ENCODE data around the gene IQSEC1.

The IQSEC1 gene

DNA sequence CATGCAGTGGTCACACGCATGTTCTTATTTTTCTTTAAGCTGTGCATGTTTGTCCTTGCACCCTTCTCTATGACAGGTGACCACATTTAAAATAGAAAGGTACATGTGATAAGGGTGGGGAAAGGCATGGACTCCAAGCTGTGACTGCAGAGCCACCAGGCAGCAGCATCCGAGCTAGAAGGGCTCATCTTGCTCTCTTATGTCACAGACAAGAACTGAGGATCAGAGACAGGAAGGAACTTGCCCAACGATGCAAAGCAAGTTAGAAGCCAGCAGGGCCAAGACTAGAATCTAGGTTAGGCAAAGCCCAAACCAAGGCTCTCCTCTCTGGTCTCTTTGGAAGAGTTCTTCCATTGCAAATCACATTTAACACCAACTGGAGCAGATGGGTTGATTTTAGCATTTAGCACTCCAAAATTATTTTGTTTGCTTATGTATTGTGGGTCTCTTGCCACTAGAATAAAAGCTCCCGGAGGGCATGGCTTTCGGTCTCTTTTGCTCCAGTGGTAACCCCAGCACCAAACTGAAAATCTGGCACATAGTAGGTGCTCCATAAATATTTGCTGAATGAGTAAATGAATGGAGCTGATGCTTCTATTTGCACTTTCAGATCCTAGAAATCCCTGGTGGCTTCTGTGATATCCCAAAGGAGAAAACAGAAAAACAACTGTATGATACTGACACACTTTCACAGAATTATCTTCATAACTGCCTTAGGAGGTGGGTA, 84.3 kb downstream of the IQSEC1 start:
- Histone ChIP-seq H3K4me1 (ENCODE audit: control insufficient read depth in 1 of 2, insufficient read depth in 2 of 2, low read length in 2 of 2) (peaks cover 0 to 19% of the 10 kb centered on the region in 2 donors), H3K9me3 (ENCODE audit: control insufficient read depth in 1 of 2, low read length in 2 of 2) (no peaks in the 10 kb centered on the region), H3K27ac (ENCODE audit: low read length) (no peak overlapping the region), H3K36me3 (ENCODE audit: control insufficient read depth in 1 of 2, insufficient read depth in 2 of 2, low read length in 2 of 2) (no peaks in the 10 kb centered on the region), H3K4me3 (ENCODE audit: low read depth in 1 of 2, low read length in 2 of 2) (no peak overlapping the region), H3K27me3 (ENCODE audit: low read depth, low read length) (no peaks in the 10 kb centered on the region)

DNA sequence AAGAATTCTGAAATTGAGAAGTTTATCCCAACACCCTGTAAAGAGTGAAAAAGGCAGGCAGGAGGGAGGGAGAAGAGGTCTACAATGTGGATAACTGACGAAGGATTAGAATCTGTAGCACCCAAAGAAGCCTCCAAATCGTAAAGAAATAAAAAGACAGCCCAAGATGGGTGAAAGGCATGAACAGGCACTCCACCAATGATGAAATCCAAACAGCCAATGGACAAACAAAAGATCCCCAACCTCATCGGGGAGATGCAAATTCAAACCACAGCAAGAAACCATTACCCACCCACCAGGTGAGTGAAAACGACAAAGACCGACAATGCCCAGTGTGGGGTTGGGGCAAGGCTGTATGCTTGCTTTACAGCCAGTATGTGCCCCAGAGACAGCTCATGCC, 85.6 kb downstream of the IQSEC1 start:
- Histone ChIP-seq H3K27ac (ENCODE audit: low read length) (no peak overlapping the region), H3K4me1 (ENCODE audit: control insufficient read depth in 1 of 2, insufficient read depth in 2 of 2, low read length in 2 of 2) (peaks cover 0 to 11% of the 10 kb centered on the region in 2 donors)

DNA sequence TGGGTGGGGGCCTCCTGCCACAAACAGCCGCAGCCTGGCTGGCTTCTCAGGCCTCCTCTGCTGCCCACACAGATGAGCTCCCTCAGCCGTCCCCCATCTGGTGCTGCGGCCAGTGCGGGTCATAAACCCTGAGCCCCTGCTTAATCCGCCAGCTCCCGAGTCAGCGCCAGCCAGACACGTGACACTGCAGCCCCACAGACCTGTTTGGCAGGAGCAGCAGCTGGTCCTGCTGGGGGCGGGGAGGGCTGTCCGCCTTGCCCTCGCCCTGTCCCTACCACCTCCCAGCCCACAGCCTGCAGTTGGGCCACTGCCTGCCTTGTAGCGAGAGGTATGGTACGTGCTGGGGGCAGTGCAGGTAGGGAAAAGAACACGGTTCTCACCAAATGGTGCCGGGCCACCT, 86.2 kb downstream of the IQSEC1 start:
- Histone ChIP-seq H3K36me3 (ENCODE audit: control insufficient read depth in 1 of 2, insufficient read depth in 2 of 2, low read length in 2 of 2) (no peaks in the 10 kb centered on the region), H3K9me3 (ENCODE audit: control insufficient read depth in 1 of 2, low read length in 2 of 2) (no peaks in the 10 kb centered on the region), H3K4me3 (ENCODE audit: low read depth in 1 of 2, low read length in 2 of 2) (no peak overlapping the region), H3K27me3 (ENCODE audit: low read depth, low read length) (no peaks in the 10 kb centered on the region), H3K4me1 (ENCODE audit: control insufficient read depth in 1 of 2, insufficient read depth in 2 of 2, low read length in 2 of 2) (peaks cover 0 to 10% of the 10 kb centered on the region in 2 donors), H3K27ac (ENCODE audit: low read length) (no peak overlapping the region)

More for the DNA sequence above, 85.6 kb downstream of the IQSEC1 start:
- Histone ChIP-seq H3K4me3 (ENCODE audit: low read depth in 1 of 2, low read length in 2 of 2) (no peak overlapping the region), H3K27me3 (ENCODE audit: low read depth, low read length) (no peaks in the 10 kb centered on the region), H3K9me3 (ENCODE audit: control insufficient read depth in 1 of 2, low read length in 2 of 2) (no peaks in the 10 kb centered on the region), H3K36me3 (ENCODE audit: control insufficient read depth in 1 of 2, insufficient read depth in 2 of 2, low read length in 2 of 2) (no peaks in the 10 kb centered on the region)

DNA sequence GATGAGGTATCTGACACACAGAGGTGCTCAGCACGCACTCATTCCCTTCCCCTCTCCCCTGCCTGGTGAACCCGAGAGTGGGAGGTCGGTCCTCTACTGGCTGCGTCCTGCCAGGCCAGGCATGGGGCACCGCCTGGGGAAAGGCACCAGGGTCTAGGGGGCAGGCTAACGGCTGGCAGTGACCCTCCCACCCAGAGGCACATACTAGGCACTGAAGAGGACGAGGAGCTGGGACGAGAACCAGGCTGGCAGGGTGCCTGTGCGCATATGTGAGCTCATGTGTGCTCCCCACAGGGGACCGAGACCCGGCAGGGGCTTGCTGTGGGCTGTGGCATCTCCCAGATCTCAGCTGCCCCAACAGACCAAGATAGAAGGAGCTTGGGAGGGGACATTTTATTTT, 86.7 kb downstream of the IQSEC1 start:
- H3K27ac ChIP-seq (ENCODE audit: low read length), result no peak overlapping the region

DNA sequence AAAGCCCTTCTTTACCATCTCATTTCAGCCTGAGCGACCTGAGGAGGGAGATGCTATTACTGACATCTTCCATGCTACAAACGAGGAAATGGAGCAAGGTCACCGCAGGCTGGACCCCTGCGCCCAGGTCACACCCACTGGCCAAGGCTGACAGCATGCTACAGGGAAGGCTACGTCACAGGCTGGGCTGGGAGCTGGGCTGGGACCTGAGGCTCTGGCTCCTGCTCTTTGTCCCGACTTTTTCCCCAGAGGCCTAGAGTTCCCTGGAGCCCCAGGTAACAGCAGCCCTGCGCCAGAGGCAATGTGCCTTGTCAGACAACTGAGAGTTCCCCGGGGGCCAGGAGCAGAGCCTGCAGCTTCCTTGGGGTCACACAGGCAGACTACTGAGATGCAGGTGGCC, 87.2 kb downstream of the IQSEC1 start:
- H3K27ac ChIP-seq (ENCODE audit: low read length), result no peak overlapping the region
- no peak overlapping the region for H3K4me3 ChIP-seq (ENCODE audit: low read depth in 1 of 2, low read length in 2 of 2)
- H3K36me3 ChIP-seq (ENCODE audit: control insufficient read depth in 1 of 2, insufficient read depth in 2 of 2, low read length in 2 of 2), result no peaks in the 10 kb centered on the region
- H3K4me1 ChIP-seq (ENCODE audit: control insufficient read depth in 1 of 2, insufficient read depth in 2 of 2, low read length in 2 of 2), result peaks cover 0 to 7% of the 10 kb centered on the region in 2 donors
- no peaks in the 10 kb centered on the region for H3K9me3 ChIP-seq (ENCODE audit: control insufficient read depth in 1 of 2, low read length in 2 of 2)
- H3K27me3 ChIP-seq (ENCODE audit: low read depth, low read length), result no peaks in the 10 kb centered on the region

More for the DNA sequence above, 86.7 kb downstream of the IQSEC1 start:
- Histone ChIP-seq H3K4me3 (ENCODE audit: low read depth in 1 of 2, low read length in 2 of 2) (no peak overlapping the region), H3K9me3 (ENCODE audit: control insufficient read depth in 1 of 2, low read length in 2 of 2) (no peaks in the 10 kb centered on the region), H3K27me3 (ENCODE audit: low read depth, low read length) (no peaks in the 10 kb centered on the region), H3K4me1 (ENCODE audit: control insufficient read depth in 1 of 2, insufficient read depth in 2 of 2, low read length in 2 of 2) (peaks cover 0 to 7% of the 10 kb centered on the region in 2 donors), H3K36me3 (ENCODE audit: control insufficient read depth in 1 of 2, insufficient read depth in 2 of 2, low read length in 2 of 2) (no peaks in the 10 kb centered on the region)

DNA sequence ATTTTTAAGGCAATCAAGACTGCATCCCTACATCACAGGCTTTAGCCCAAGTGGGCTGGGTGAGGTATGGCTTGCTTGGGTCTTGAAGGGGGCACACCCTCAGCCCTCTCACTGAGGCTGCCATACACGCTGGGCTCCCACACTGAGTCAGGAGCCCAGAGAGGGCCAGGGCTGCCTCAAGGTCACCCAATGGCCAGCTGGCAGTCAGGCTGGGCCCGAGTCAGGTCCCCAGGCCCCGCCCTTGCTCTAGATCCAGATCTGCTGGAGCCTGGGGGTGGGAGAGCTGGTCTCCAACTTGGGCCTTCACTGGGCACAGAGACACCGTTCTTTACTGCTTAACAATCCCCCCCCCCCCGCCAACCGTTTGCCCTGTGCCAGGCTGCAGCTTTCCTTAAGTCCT, 88.1 kb downstream of the IQSEC1 start:
- no peaks in the 10 kb centered on the region for H3K27me3 ChIP-seq (ENCODE audit: low read depth, low read length)
- H3K4me1 ChIP-seq (ENCODE audit: control insufficient read depth in 1 of 2, insufficient read depth in 2 of 2, low read length in 2 of 2), result peaks cover 0 to 7% of the 10 kb centered on the region in 2 donors
- no peaks in the 10 kb centered on the region for H3K36me3 ChIP-seq (ENCODE audit: control insufficient read depth in 1 of 2, insufficient read depth in 2 of 2, low read length in 2 of 2)
- no peak overlapping the region for H3K4me3 ChIP-seq (ENCODE audit: low read depth in 1 of 2, low read length in 2 of 2)
- H3K27ac ChIP-seq (ENCODE audit: low read length), result no peak overlapping the region
- no peaks in the 10 kb centered on the region for H3K9me3 ChIP-seq (ENCODE audit: control insufficient read depth in 1 of 2, low read length in 2 of 2)

DNA sequence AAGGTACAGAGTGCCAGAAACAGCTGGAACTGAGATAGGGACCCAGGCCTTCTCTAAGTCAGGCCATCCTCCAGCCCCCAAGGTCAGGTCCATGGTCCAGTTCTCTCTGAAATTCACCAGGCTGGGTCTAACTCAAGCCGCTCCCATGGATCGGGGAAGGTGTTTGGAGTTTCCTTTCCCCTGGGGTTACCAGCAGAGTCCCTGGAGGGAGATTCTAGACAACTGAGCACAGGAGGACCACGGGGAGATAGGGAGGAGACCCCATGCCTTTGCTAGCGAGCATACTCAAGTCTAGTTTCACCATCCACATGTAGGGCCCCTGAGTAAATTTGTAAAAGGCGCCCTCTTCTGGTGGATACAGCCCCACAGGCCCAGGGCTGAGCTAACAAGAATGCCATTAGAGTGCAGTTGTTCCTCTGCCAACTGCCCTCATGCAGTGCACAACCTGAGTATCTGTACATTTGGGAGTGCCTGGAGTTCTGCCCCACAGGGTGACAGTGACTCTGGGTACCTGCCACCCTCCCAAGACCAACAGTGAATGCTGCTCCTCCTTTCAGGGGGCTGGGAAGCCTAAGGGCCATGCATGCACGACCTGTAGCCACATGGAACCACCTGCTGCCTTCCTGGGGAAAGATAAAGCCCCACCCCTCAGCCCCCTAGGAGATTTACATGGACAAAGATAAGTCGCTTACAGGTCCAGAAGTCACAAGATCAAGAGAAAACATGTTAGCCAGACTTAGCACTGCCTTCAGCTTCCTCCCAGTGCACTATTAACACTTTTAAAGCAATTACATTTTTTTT, 89.0 kb downstream of the IQSEC1 start:
- Histone ChIP-seq H3K27me3 (ENCODE audit: low read depth, low read length) (no peaks in the 10 kb centered on the region), H3K4me3 (ENCODE audit: low read depth in 1 of 2, low read length in 2 of 2) (no peak overlapping the region), H3K27ac (ENCODE audit: low read length) (no peak overlapping the region), H3K9me3 (ENCODE audit: control insufficient read depth in 1 of 2, low read length in 2 of 2) (no peaks in the 10 kb centered on the region), H3K36me3 (ENCODE audit: control insufficient read depth in 1 of 2, insufficient read depth in 2 of 2, low read length in 2 of 2) (peaks cover 0 to 3% of the 10 kb centered on the region in 2 donors), H3K4me1 (ENCODE audit: control insufficient read depth in 1 of 2, insufficient read depth in 2 of 2, low read length in 2 of 2) (peaks cover 0 to 7% of the 10 kb centered on the region in 2 donors)

DNA sequence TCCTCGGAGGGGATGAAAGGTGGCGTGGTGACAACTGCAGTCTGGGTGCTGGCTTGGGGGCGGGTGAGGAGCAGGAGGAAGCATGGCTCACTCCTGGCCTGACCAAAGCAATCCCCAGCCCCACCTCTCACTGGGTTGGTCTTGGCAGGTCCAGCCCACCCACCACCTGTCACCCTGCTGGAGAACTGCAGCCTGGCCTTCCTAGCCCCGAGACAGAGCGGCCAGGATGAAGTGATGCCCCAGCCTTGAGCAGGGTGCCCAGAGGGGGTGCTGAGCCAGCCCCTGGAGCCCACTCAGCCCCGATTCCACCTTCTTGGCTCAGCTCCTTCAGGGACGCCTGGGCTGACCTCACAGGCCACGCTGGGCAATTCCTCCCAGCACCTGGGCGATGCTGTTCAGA, 89.9 kb downstream of the IQSEC1 start:
- H3K4me1 ChIP-seq (ENCODE audit: control insufficient read depth in 1 of 2, insufficient read depth in 2 of 2, low read length in 2 of 2), result peaks cover 0 to 7% of the 10 kb centered on the region in 2 donors
- H3K4me3 ChIP-seq (ENCODE audit: low read depth in 1 of 2, low read length in 2 of 2), result no peak overlapping the region
- no peaks in the 10 kb centered on the region for H3K27me3 ChIP-seq (ENCODE audit: low read depth, low read length)
- no peak overlapping the region for H3K27ac ChIP-seq (ENCODE audit: low read length)
- peaks cover 0 to 5% of the 10 kb centered on the region in 2 donors for H3K36me3 ChIP-seq (ENCODE audit: control insufficient read depth in 1 of 2, insufficient read depth in 2 of 2, low read length in 2 of 2)
- H3K9me3 ChIP-seq (ENCODE audit: control insufficient read depth in 1 of 2, low read length in 2 of 2), result no peaks in the 10 kb centered on the region

DNA sequence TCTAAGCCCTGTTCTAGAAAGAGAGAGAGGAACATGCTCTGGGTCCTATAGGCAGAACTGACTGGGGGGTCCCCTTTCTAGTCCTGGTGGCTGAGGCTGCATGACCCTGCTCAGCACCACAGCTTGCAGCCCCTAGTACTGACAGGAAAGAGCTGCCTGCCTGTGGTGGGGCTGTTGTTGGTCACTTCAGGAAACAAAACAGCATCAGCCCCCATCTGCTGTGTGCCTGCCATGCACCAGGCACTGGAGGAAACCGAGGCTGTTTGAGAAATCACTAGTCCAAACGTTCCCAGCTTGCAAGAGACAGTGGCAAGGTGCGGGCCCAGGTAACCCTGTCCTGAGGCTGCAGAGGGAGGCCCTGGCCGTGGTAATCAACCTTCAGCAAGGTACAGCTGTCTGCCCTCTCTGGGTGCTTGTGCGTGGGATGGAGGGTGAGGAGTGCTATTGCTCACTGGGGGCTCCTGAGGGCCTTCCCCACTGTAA, 90.6 kb downstream of the IQSEC1 start:
- Histone ChIP-seq H3K27ac (ENCODE audit: low read length) (no peak overlapping the region), H3K27me3 (ENCODE audit: low read depth, low read length) (no peaks in the 10 kb centered on the region), H3K4me1 (ENCODE audit: control insufficient read depth in 1 of 2, insufficient read depth in 2 of 2, low read length in 2 of 2) (peaks cover 0 to 7% of the 10 kb centered on the region in 2 donors)

DNA sequence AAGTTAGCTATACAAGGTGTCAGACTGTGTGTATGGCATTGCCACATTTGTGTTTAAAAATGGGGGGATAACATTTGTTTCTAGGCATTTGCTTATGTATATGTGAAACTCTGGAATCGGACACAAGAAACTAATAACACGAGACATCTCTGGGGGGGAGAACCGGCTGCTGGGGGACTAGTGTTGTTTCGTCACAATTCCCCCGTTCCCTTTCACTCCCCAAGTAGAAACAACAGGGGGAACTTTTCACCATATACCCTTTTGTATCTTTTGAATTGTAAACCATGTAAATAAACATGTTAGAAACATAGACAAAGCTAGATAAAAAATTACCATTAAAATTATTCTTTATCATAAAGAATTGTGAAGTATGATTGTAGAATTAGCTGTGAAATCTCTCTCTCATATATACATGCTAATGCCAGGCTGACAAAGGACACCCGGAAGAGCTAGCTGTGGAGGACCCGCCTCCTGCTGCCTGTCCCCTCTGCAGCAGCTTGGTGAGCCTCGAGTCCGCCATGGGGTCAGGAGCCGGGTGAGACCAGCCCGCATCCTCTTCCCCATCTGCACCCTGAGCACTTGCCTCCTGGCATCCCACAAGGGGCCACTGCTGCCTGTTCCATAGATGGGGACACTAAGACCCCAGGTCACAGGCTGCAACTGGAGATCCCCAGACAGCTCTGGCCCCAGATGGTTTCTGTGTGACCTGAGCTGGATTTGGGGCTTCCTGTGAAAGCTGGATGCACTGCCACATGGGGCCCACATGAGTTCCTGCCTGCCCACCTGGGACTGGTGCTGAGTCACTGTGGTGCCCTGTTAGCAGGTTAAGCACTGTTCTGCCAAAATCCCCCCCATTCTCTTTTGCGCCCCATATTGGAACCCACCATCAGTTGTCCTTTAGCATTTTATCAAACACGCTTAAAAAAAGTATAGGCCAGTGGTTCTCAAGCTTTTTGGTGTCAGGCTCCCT, 91.6 kb downstream of the IQSEC1 start:
- H3K4me3 ChIP-seq (ENCODE audit: low read depth in 1 of 2, low read length in 2 of 2), result no peak overlapping the region
- no peak overlapping the region for H3K27ac ChIP-seq (ENCODE audit: low read length)
- no peaks in the 10 kb centered on the region for H3K27me3 ChIP-seq (ENCODE audit: low read depth, low read length)
- peaks cover 0 to 7% of the 10 kb centered on the region in 2 donors for H3K4me1 ChIP-seq (ENCODE audit: control insufficient read depth in 1 of 2, insufficient read depth in 2 of 2, low read length in 2 of 2)
- no peaks in the 10 kb centered on the region for H3K9me3 ChIP-seq (ENCODE audit: control insufficient read depth in 1 of 2, low read length in 2 of 2)
- H3K36me3 ChIP-seq (ENCODE audit: control insufficient read depth in 1 of 2, insufficient read depth in 2 of 2, low read length in 2 of 2), result peaks cover 0 to 9% of the 10 kb centered on the region in 2 donors

More for the DNA sequence above, 90.6 kb downstream of the IQSEC1 start:
- H3K4me3 ChIP-seq (ENCODE audit: low read depth in 1 of 2, low read length in 2 of 2), result no peak overlapping the region
- H3K9me3 ChIP-seq (ENCODE audit: control insufficient read depth in 1 of 2, low read length in 2 of 2), result no peaks in the 10 kb centered on the region
- peaks cover 0 to 5% of the 10 kb centered on the region in 2 donors for H3K36me3 ChIP-seq (ENCODE audit: control insufficient read depth in 1 of 2, insufficient read depth in 2 of 2, low read length in 2 of 2)
